ENCODE data around the gene LDHB.
"Not testable (repeated sequence)": the region's sequence is repeated elsewhere in the genome, so short reads cannot be mapped to it uniquely, and the experiment has no call there.

The LDHB gene

DNA sequence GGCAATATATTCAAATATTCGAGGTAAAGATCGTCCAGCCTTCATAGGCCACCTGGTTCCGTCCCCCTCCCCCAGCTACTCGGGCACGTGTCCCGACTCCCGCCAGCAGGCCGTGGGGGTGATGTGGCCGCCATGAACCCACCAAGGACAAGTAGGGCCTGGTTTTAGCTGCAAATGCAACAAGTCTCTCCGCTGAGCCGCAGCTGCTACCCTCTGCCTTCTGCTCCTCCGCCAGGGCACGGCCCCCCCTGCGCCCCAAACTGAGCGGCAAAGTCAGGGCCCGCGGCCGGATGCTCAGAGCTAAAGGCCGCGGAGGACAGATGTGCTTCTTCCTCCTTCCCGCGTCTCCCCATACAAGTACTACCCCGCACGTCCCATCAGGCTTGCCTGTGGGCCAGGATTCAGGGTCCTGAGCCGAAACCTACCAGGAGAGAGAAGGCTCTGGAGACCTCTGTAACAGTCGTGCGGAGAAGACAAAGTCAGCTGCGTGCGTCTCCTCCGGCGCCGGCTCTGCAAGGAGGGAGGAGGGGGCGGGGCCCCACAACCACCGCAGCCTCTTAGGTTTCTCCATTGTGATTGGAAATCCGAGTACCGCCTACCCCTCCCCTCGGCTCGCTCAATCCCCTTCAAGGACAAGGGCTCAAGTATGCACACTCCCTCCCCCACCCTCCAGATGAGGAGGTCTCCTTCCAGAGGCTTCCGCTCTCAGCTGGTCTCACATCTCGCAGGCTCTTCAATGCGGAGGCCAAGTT lies at the start of gene LDHB:
TSS of gene LDHB (minus strand) at position 517 of the 752 bp plus-strand sequence. CDS start 3,171 bp downstream, outside the sequence.
- in situ Hi-C loops (cut with MboI; ENCODE audit: low sequenced_read_pairs) = no loop called here

DNA sequence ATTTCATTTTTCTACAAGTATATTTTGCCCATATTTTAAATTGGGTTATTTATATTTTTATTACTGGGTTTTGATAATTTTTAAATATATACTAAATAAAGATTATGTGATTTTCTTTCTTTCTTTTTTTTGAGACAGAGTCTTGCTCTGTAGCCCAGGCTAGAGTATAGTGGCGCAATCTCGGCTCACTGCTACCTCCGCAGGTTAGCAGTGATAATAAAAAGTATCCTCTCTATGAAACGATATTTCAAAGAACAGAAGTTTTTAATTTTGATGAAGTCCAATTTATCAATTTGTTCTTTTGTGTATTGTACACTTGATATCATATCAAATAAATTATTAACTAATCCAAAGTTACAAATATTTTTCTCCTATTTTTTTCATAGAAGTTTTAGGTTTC lies 47.2 kb upstream of the LDHB start:
- in situ Hi-C loops (cut with MboI; ENCODE audit: low sequenced_read_pairs) = no loop called here

DNA sequence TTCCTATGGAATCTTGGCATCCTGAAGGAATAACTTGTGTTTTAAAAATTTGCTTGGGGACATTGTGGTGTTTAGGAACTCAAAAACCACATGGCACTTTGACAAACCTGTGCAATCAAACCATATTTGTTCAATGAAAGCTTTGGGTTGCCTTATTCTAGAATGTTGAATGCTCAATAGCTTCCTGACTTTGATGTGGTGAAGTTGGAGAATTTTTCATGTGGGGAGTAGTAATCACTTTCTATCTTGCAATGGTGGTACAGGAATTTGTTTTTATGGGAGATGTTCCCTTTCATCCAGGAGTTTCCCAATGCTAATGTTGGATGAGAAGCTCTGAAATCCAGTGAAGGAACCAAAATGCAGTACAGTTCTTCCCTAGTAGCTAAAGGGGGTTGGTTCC lies 42.2 kb upstream of the LDHB start:
- in situ Hi-C loops (cut with MboI; ENCODE audit: low sequenced_read_pairs) = loop anchor here (25.0 kb wide), 1 partner anchor 312 kb away; no protein-coding TSS in a partner anchor

DNA sequence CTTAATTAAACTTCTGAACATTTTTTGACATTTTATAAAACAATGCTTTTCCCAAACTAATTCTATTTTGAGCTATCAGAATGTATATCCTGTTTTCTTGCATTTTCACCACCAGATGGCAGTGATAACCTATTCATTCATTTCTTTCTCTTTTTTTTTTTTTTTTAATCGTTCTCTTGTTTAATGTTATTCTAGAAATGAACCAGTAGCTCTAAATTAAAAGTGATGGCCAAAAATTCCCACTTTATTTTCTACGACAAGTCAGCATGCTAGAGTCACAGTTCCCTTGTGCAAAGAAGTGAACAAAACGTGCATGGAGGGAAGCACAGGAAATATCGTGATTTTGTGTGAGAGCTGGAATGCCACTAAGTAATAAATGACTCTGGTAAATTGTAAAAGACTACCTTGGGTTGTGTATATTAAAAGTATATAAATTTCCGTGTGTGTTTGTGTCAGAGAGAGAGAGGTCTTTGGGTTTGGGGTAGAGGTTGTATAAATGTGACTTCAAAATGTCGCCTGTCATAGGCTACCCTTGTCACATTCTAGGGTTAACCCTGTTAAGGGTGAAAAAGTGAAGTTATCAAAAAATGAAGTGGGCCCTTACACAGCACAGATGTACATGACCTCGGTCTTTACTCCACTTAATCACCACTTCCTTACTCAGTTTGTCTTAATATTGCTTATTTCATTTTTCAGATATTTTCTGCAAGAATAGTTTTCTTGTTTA lies 40.4 kb upstream of the LDHB start:
- in situ Hi-C loops (cut with MboI; ENCODE audit: low sequenced_read_pairs) = loop anchor here (25.0 kb wide), 1 partner anchor 314 kb away; no protein-coding TSS in a partner anchor

DNA sequence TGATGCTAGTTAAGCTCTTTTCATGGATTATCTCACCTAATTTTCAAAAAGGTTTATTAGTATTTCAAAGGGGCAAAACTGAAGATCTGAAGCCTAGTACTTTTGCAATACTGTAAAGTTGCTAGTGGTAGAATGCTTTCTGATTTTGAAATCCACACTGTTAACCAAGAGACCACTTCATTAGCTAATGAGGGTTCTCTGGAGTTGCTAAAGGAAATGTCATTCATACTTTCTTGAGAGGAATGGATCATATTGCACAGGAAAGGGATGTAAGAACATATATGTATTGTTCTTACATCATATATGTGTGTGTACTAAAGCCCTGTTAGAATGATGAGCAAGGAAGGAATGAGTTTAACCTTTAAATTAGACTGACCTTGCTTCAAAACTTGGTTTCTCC lies 39.0 kb upstream of the LDHB start:
- in situ Hi-C loops (cut with MboI; ENCODE audit: low sequenced_read_pairs) = loop anchor here (25.0 kb wide), 1 partner anchor 316 kb away; no protein-coding TSS in a partner anchor

DNA sequence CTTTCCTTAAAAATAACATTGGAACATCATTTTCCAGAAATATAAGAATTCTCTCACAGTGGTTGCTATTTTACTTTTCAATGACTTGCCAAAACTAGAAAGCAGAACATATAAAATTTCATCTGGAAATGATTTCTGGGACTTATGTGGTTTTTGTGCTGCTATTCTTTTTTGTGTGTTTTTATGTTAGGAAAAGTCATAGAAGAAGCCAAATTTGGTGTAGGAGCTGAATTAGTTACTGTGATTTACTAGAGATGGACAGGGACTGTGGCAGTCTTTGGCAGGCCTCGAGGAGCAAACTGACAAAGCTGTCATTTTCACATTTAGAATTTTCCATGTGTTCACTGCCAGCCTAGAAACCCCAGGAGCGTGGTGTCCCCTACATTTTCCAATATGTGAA lies 38.3 kb upstream of the LDHB start:
- in situ Hi-C loops (cut with MboI; ENCODE audit: low sequenced_read_pairs) = loop anchor here (25.0 kb wide), 1 partner anchor 316 kb away; no protein-coding TSS in a partner anchor

DNA sequence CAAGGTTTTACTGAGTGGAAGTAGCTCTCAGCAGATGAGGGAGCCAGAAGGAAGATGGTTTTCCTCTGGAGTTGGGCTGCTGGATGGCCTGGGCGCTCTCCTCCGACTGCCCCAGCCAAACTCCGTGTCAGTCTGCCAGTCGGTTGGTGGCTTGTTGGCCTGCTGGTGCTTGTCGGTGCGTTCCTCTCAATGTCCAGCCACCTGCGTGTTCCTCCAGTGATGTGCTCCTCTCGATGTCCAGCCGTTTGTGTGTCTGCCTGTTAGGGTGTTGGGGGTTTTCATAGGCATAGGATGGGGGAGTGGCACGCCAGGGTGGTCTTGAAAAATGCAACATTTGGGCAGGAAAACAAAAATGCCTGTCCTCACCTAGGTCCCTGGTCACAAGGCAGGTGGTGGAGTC lies 37.0 kb upstream of the LDHB start:
- in situ Hi-C loops (cut with MboI; ENCODE audit: low sequenced_read_pairs) = loop anchor here (25.0 kb wide), 1 partner anchor 318 kb away; no protein-coding TSS in a partner anchor

DNA sequence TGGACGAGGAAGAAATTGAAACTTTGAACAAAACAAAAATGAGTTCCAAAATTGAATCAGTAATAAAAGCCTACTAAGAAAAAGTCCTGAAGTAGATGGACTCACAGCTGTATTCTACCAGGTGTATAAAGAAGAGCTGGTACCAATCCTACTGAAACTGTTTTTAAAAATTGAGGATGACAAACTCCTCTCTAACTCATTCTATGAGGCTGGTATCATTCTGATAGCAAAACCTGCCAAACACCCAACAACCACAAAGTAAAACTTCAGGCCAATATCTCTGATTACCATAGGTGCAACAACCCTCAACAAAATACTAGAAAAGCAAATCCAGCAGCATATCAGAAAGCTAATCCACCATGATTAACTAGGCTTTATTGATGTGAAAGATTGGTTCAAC lies 33.9 kb upstream of the LDHB start:
- in situ Hi-C loops (cut with MboI; ENCODE audit: low sequenced_read_pairs) = loop anchor here (25.0 kb wide), 1 partner anchor 321 kb away; no protein-coding TSS in a partner anchor

DNA sequence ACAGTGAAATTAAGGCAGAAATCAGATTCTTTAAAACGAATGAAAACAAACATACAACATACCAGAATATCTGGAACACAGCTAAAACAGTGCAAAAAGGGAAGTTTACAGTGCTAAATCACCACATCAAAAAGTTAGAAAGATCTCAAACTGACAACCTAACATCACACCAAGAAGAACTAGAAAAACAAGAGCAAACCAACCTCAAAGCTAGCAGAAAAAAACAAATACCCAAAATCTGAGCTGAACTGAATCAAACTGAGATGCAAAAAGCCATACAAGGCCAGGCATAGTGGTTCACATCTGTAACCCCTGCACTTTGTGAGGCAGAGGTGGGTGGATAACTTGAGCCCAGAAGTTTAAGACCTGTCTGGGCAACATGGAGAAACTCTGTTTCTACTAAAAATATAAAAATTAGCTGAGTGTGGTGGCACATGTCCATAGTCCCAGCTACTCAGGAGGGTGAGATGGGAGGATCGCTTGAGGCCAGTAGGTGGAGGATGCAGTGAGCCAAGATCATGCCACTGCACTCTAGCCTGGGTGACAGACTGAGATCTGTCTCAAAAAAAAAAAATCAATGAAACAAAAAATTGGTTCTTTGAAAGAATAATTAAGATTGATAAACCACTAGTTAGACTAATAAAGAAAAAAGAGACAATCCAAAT lies 33.2 kb upstream of the LDHB start:
- in situ Hi-C loops (cut with MboI; ENCODE audit: low sequenced_read_pairs) = loop anchor here (25.0 kb wide), 1 partner anchor 321 kb away; no protein-coding TSS in a partner anchor

DNA sequence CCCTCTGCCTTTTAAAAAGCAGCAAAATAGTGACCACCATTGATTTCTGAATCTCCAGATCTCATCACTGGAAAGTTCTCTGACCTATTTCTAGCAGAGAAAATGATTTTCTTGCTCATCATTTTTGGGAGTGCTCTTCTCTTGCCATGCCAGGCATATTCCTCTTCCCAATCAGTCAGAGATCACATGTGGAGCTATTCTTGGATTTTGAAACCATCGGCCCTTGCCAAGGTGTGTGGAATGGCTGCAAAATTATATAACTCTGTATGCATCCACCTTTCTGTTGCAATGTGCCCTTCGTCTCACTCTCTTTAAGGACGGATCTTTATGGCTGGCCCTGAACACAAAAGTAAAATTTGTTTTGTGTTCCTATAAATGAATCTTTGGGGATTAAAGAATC lies 25.5 kb upstream of the LDHB start:
- in situ Hi-C loops (cut with MboI; ENCODE audit: low sequenced_read_pairs) = loop anchor here (25.0 kb wide), 1 partner anchor 329 kb away; no protein-coding TSS in a partner anchor

DNA sequence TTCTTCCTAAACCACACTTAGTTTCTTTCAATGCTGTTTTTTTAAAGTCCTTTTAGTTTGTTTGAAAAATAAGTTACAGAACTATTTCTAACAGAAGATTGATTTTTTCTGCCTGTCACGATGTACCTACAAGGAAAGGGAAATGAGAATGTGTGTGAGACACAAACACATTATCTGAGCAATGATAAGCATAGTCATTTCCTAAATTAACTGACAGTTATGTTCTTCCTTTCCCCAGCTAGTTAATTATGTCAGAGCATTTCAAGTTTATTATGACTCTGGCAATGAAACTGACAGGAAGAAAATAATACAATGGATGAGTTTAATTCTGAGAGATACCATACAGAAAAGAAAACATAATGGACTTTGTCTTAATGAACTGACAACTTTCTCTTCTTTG lies 21.3 kb upstream of the LDHB start:
- in situ Hi-C loops (cut with MboI; ENCODE audit: low sequenced_read_pairs) = loop anchor here (25.0 kb wide), 1 partner anchor 333 kb away; no protein-coding TSS in a partner anchor

DNA sequence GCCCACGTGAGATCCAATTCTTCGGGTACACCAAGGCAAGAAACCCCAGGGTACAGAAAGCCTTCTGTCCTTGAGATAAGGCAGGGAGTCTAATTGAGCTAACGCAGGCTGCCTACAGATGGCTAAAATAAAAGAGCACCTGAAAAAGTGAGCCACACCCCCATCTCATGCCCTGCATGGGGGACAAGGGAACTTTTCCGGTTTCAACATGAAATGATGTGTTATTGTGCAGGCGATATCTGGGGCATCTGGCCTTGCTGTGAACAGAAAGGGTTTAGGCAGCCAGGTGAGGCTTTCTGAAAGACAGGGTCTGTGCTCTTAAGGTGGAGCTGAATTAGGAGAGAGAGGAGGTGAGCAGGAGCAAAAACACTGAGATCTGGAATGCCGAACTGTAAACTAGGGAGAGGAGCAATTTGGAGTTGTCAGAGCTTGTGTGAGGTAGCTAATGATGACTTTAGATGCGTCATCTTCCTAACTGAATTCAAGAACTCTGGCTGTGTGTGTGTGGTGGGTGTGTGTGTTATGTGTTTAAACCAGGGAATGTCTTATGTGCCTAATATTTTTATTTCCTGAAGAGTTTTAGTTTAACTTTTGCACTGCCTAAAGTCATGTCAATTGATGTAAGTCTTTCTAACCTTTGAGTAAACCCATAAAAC lies 20.1 kb upstream of the LDHB start:
- in situ Hi-C loops (cut with MboI; ENCODE audit: low sequenced_read_pairs) = loop anchor here (25.0 kb wide), 1 partner anchor 335 kb away; no protein-coding TSS in a partner anchor

DNA sequence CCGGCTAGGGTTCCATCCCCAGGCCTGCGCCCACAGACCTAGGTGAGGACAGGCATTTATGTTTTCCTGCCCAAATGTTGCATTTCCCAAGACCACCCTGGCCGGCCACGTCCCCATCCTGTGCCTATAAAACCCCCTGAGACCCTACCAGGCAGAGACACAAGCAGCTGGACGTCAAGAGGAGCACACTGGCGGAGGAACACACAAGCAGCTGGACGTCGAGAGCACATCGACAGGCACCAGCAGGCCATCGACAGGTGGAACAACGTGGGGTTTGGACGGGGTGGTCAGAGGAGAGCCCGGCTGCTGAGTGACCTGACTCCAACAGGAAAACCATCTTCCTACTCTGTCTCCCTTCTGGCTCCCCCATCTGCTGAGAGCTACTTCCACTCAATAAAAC lies 19.6 kb upstream of the LDHB start:
- in situ Hi-C loops (cut with MboI; ENCODE audit: low sequenced_read_pairs) = loop anchor here (25.0 kb wide), 1 partner anchor 335 kb away; no protein-coding TSS in a partner anchor

DNA sequence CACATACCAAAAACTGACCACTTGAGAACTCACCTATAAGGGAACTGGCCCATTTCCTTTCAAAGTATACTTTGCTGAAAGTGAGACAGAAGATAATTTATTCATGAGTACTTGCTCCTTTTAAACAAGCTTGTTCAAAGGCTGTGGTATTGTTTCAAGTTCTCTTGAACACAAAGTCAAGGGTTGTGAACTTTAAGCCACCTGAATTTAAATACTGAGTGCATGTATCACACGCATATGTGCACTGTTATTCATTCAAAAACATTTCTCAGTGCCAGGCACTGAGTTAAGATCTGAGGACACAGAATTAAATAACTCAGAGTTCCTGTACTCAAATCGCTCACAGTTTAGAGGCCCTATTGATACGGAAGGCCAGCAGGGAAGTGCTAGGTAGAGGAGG lies 19.1 kb upstream of the LDHB start:
- in situ Hi-C loops (cut with MboI; ENCODE audit: low sequenced_read_pairs) = loop anchor here (25.0 kb wide), 1 partner anchor 336 kb away; no protein-coding TSS in a partner anchor

DNA sequence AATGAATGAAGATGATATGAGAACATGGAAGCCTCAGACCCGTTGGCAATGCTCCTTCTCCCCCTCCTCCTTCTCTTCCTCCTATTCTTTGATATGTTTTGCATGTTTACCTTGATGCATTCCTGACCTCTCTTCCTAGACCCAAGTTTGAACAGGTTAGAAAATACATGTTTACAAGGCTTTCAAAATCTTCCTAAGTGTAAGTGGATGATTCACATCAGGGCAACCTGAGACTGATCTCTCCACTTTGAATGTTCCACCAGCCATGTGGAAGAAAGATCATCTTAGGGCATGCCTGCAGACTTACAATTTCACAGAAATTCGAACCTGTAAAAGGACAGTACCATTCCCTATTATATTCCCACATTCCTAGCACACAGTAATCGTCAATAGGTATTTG lies 18.0 kb upstream of the LDHB start:
- in situ Hi-C loops (cut with MboI; ENCODE audit: low sequenced_read_pairs) = loop anchor here (25.0 kb wide), 1 partner anchor 337 kb away; no protein-coding TSS in a partner anchor

DNA sequence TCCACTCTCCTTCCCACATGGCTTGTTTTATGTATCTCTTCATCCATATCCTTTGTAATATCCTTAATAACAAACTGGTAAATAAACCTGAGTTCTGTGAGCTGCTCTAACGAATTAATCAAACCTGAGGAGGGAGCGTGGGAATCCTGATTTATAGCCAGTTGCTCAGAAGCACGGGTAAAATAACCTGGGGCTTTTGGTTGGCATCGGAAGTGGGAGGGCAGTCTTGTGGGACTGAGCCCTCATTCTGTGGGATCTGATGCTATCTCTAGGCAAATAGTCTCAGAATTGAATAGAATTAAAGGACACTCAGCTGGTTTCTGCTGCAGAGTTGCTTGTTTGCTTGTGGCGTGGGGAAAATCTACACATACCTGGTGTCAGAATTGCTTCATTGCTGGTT lies 17.5 kb upstream of the LDHB start:
- in situ Hi-C loops (cut with MboI; ENCODE audit: low sequenced_read_pairs) = loop anchor here (25.0 kb wide), 1 partner anchor 337 kb away; no protein-coding TSS in a partner anchor

DNA sequence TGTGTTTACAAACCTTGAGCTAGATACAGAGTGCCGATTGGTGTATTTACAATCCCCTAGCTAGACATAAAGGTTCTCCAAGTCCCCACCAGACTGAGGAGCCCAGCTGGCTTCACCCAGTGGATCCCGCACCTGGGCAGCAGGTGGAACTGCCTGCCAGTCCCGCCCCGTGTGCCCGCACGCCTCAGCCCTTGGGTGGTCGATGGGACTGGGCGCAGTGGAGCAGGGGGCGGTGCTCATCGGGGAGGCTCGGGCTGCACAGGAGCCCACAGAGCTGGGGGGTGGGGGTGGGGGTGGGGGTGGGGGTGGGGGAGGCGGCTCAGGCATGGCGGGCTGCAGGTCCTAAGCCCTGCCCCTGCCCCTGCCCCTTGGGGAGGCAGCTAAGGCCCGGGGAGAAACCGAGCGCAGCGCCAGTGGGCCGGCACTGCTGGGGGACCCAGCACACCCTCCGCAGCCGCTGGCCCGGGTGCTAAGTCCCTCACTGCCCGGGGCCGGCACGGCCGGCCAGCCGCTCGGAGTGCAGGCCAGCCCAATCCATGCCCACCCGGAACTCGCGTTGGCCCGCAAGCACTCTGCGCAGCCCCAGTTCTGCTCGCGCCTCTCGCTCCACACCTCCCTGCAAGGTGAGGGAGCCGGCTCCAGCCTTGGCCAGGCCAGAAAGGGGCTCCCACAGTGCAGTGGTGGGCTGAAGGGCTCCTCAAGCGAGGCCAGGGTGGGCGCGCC lies 16.3 kb upstream of the LDHB start:
- in situ Hi-C loops (cut with MboI; ENCODE audit: low sequenced_read_pairs) = not testable (repeated sequence)

DNA sequence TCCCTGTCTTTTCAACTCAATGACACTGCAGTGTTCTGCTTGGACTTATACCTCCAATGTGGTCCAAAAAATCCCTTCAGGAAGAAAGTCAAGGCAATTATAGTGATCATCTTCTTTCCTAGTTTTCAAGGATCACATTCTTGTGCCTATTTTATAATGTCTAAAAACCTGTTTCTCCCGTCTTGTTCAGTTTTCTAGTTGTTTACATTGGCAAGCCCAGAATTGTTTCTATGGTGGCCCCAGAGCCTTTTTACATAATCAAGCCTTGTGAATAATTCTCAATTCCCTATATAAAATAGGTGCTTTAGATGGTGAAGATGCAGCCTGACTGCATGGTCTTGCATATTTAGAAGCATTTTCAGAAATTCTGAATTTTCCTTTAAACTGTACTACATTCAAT lies 14.5 kb upstream of the LDHB start:
- in situ Hi-C loops (cut with MboI; ENCODE audit: low sequenced_read_pairs) = no loop called here

DNA sequence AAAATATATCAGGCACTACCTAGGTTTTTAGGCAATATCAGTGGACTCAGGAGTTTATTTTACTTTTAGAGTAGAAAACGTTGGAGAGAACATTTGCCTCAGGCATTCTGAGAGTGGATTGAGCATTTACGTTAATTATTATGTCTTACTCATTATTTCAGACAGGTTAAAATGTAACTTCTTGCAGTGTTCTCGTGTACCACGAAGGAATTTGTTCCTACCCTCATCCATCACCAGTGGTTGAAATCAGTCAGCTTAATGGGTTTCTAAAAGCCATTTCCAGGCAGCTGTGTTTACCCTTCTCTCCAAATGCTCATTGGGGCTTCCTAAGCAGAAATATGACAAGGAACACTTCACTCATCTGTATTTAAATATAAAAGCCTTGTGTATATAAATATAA lies 9.1 kb upstream of the LDHB start:
- in situ Hi-C loops (cut with MboI; ENCODE audit: low sequenced_read_pairs) = no loop called here

DNA sequence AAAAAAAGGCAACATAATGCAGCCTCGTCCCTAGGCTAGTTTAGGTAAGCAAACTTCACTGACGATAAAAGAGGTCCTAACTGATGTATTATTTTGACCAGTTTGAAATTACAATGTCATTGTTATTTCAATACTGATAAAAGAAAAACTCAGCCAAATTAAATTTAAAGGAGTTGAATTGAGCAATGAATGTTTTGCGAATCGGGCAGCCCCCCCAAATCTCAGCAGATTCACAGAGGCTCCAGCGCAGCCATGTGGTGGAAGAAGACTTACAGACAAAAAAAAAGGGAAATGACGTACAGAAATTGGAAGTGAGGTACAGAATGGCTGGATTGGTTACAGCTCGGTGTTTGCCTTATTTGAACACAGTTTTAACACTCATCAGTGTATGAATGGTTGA lies 8.2 kb upstream of the LDHB start:
- in situ Hi-C loops (cut with MboI; ENCODE audit: low sequenced_read_pairs) = no loop called here

Data from HL-60/S4 (cell line).